RWPE2 (cell line): ENCODE data around the gene FOXJ3.
A peak's percentile ranks its signal among the peaks of the same experiment; 100 is the strongest.

Source experiments
- ATAC-seq: fragments of 200-7000 bp; cut with Tn5 transposase; 3 replicates; pipeline ENCODE4 v1.9.1; 2021; ENCODE audit warnings: low read depth
- DNase-seq: peaks from one replicate; pipeline ENCODE4 v3.0.0-alpha.2; 2020; ENCODE audit warnings: low spot score
- H3K27ac ChIP-seq: fragments of 450-650 bp; 2 replicates; pipeline ENCODE4 v1.5.1; 2017; ENCODE audit warnings: mild to moderate bottlenecking; ENCODE audit not compliant: poor library complexity, severe bottlenecking
- H3K27me3 ChIP-seq: fragments of 250-450 bp; sonication (Bioruptor Pico); 2 replicates; pipeline ENCODE4 v1.5.1; 2021; ENCODE audit warnings: mild to moderate bottlenecking, moderate library complexity; ENCODE audit not compliant: insufficient read depth, poor library complexity, severe bottlenecking
- H3K36me3 ChIP-seq: fragments of 250-450 bp; sonication (Bioruptor Pico); 2 replicates; pipeline ENCODE4 v1.5.1; 2020; ENCODE audit warnings: low read depth, mild to moderate bottlenecking, moderate library complexity
- H3K4me1 ChIP-seq: fragments of 250-450 bp; sonication (Bioruptor Pico); 2 replicates; pipeline ENCODE4 v1.5.1; 2021; ENCODE audit warnings: mild to moderate bottlenecking, moderate library complexity; ENCODE audit not compliant: insufficient read depth, poor library complexity, severe bottlenecking
- H3K4me3 ChIP-seq: fragments of 250-450 bp; sonication (Bioruptor Pico); 2 replicates; pipeline ENCODE4 v1.5.1; 2021; ENCODE audit warnings: mild to moderate bottlenecking, moderate library complexity; ENCODE audit not compliant: severe bottlenecking
- H3K9me3 ChIP-seq: fragments of 250-450 bp; sonication (Bioruptor Pico); 2 replicates; pipeline ENCODE4 v1.5.1; 2021; ENCODE audit warnings: mild to moderate bottlenecking, moderate library complexity; ENCODE audit not compliant: severe bottlenecking
- CTCF ChIP-seq: fragments of 450-650 bp; IDR thresholded peaks from one replicate; pipeline ENCODE4 v1.5.1; 2017; ENCODE audit warnings: mild to moderate bottlenecking, moderate library complexity; ENCODE audit not compliant: poor library complexity, severe bottlenecking

FOXJ3 gene

DNA sequence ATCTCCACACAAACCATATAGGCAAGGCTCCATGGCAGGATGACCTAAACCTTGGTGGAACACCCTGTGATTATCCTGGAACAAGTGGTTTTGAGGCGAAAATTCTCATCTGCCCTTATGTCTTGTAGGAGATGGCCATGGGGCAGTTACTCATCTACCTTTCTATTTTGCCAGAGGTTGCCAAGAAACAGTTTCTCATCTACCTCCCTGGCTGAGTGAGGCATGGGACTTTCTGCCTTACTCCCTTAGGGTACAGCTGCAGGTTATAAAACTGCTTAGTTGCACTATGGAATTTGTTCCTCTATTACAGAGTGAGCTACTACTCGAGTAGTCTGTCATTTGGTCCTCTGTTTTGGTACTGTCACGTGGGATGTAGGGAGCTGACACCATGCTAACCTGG is 139.2 kb downstream of the FOXJ3 start:
- TF ChIP-seq CTCF = no peak
- Histone ChIP-seq H3K27ac (no peak overlapping the region), H3K4me3 (no peak overlapping the region), H3K36me3 (peaks cover 63% of the 10 kb centered on the region), H3K9me3 (no peaks in the 10 kb centered on the region), H3K27me3 (no peaks in the 10 kb centered on the region), H3K4me1 (peaks cover 10% of the 10 kb centered on the region)
- ATAC-seq (no peak), DNase-seq (no peak)

- Histone ChIP-seq H3K27ac (peak overlapping the region; percentile 40), H3K27me3 (no peaks in the 10 kb centered on the region), H3K36me3 (peaks cover 71% of the 10 kb centered on the region), H3K4me3 (no peak overlapping the region), H3K4me1 (peaks cover 10% of the 10 kb centered on the region), H3K9me3 (no peaks in the 10 kb centered on the region)
- TF ChIP-seq CTCF = no peak
- ATAC-seq (no peak), DNase-seq (no peak)
These were observed 142.9 kb downstream of the FOXJ3 start for GRCh38 chr1:42192106-42192505.

DNA sequence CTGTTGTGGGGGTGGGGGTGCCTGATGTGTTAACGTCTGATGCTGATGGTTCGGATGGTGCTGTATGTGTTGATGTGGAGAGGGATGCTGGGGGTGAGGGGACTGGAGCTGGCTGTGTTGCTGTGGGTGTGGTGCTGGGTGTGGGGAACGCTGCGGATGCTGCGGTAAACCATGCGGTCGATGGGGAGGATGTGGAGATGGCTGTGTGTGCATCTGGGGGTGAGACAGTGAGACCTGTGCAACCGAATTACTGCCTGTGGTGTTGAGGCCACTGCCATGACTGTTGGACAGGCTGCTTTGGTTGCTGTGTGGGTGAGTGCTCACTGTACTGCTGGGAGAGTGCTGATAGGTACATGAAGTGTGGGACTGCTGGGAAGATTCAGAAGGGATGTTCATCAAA is 143.7 kb downstream of the FOXJ3 start:
- Histone ChIP-seq H3K9me3 (no peaks in the 10 kb centered on the region), H3K4me1 (peaks cover 10% of the 10 kb centered on the region), H3K27ac (peak overlapping the region; percentile 40), H3K27me3 (no peaks in the 10 kb centered on the region), H3K36me3 (peaks cover 69% of the 10 kb centered on the region), H3K4me3 (no peak overlapping the region)
- ATAC-seq = no peak
- no peak for DNase-seq
- no peak for TF ChIP-seq CTCF

DNA sequence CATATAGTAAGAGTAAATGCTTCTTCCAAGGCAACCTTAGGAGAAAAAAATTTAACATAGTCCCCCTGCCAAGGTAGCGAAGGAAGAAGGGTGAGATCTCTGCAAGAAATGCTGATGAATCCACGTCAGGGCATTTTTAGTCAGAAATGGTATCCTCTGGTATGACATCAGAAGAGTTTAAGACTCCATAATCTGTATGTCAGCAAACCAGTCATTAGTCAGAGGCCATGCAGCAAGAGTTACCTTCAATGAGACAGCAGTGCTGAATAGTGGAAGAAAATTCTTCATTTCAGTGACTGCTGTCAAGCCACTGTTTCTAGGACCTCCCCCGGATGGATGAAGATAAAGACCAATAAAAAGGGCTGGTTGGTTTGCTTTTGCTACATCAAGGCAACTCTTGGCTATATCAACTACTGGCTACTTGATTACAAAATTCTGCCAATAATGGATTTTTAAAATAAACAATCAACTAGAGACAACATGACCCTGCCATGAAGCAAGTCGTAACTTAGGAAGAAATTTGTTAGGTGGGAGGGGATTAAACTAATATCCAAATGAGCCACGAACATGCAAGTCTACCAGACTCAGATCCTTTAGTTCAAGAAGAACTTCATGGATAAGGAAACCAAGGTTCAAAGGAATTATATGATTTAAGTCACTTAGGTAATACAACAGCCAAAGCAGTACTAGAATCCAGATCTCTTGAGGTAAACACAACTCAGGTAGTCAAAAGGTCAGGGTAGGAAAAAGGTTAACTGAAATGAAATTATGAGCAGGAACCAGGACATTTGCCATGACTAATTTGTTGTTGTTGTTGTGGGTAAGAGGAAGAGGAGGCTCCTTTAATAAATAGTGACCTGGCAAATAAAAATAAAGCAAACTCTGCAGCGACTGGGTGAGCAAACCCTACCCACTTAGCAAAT is 144.8 kb downstream of the FOXJ3 start:
- DNase-seq (no peak), ATAC-seq (no peak)
- H3K36me3 ChIP-seq = peaks cover 70% of the 10 kb centered on the region
- no peak overlapping the region for H3K4me3 ChIP-seq
- no peaks in the 10 kb centered on the region for H3K9me3 ChIP-seq
- H3K27me3 ChIP-seq = no peaks in the 10 kb centered on the region
- peaks cover 10% of the 10 kb centered on the region for H3K4me1 ChIP-seq
- no peak for TF ChIP-seq CTCF
- no peak overlapping the region for H3K27ac ChIP-seq

GRCh38 chr1:42186152-42186551 is 148.9 kb downstream of the FOXJ3 start:
- Histone ChIP-seq H3K27me3 (no peaks in the 10 kb centered on the region), H3K4me3 (no peak overlapping the region), H3K36me3 (peaks cover 63% of the 10 kb centered on the region), H3K4me1 (no peaks in the 10 kb centered on the region), H3K9me3 (no peaks in the 10 kb centered on the region), H3K27ac (no peak overlapping the region)
- ATAC-seq = no peak
- TF ChIP-seq CTCF = no peak
- DNase-seq = no peak
